ENCODE measurements around the gene SORD.
"Not testable (repeated sequence)": the region's sequence is repeated elsewhere in the genome, so short reads cannot be mapped to it uniquely, and the experiment has no call there.

- not testable (repeated sequence) for TF ChIP-seq CTCF, POLR2A, POLR2AphosphoS5 (IDR thresholded peaks at IDR 0.05)
Measured at GRCh38 chr15:44987711-44988110, 35.3 kb upstream of the SORD start.
